Right lobe of liver (tissue), 6 donors: ENCODE measurements around the gene PHYH. TPM values are rescaled to one million over a fixed set of nuclear protein-coding genes. Genes with fewer than 3 reads are reported as not detected.

ENCODE experiments used
- ATAC-seq, 4 donors: fragments of 200-7000 bp; cut with Tn5 transposase; one replicate each; pipeline ENCODE4 v1.9.1; 2020; ENCODE audit warnings: mild to moderate bottlenecking in 4 of 4, moderate library complexity in 4 of 4
- DNase-seq, 3 donors: peaks; one replicate each; pipeline ENCODE4 v3.0.0-alpha.2; 2020
- H3K27ac ChIP-seq, 3 donors: fragments of 200-600 bp; one replicate each; pipeline ENCODE4 v1.8.0; 2022
- H3K27me3 ChIP-seq, 2 donors: fragments of 200-600 bp; one replicate each; pipeline ENCODE4 v1.8.0; 2022
- H3K36me3 ChIP-seq, 4 donors: fragments of 200-600 bp; sonication (generic) in 1 of 4; one replicate each; pipeline versions ENCODE4 v1.5.1 to v1.8.0; 2017 to 2022; ENCODE audit warnings: control low read depth in 1 of 4
- H3K4me1 ChIP-seq, 4 donors: fragments of 200-600 bp; sonication (generic) in 1 of 4; one replicate each; pipeline versions ENCODE4 v1.5.1 to v1.8.0; 2017 to 2022; ENCODE audit warnings: control low read depth in 1 of 4
- H3K4me3 ChIP-seq, 3 donors: fragments of 200-600 bp; one replicate each; pipeline ENCODE4 v1.8.0; 2022
- H3K9me3 ChIP-seq, 4 donors: fragments of 200-600 bp; sonication (generic) in 1 of 4; one replicate each; pipeline versions ENCODE4 v1.5.1 to v1.8.0; 2017 to 2022; ENCODE audit warnings: control low read depth in 1 of 4
- CTCF ChIP-seq, 4 donors: fragments of 200-600 bp in 3 of 4; fragments of 450-650 bp in 1 of 4; IDR thresholded peaks; one replicate each; pipeline versions ENCODE4 v1.5.1 to v1.8.0; 2016 to 2022; ENCODE audit warnings: antibody characterized with exemption in 4 of 4, mild to moderate bottlenecking in 2 of 4
- POLR2A ChIP-seq: fragments of 450-650 bp; IDR thresholded peaks from one replicate; pipeline ENCODE4 v1.6.1; 2017; ENCODE audit warnings: antibody characterized with exemption, mild to moderate bottlenecking
- WGBS: methylation state at CpG from one replicate; pipeline ENCODE4 v1.1.6; 2018; ENCODE audit warnings: low coverage, low lambda C conversion rate; ENCODE audit not compliant: insufficient coverage; ENCODE audit errors: missing lambda C conversion rate; 5-methylcytosine and 5-hydroxymethylcytosine counted together
- intact Hi-C, 2 donors: fragments of 100-400 bp; cut with DNase I; formaldehyde crosslinking; loops; one replicate each; pipeline versions ENCODE4 v1.11.2 to v1.14.1; 2022
- long read RNA-seq: library from polyadenylated mRNA; unstranded; transcript quantifications from one replicate; pipeline ENCODE4 v2.0.0, GENCODE V29; 2019
- total RNA-seq, 6 experiments: library from RNA; depleted of rRNA in 2 of 6; stranded (reverse); fragments of >200 nt in 2 of 6; fragmentation: NEBNext Ultra II Directional in 3 of 6; extraction: Animal tissue kit (Norgen Biotek cat#: 25700) in 3 of 6; gene quantifications; one replicate each; pipeline versions ENCODE4 v1.1.0 to v1.2.4, GENCODE V29; 2016 to 2023
- donor health status: DM: no; HTN: yes; CAD: no.
- donor health status: DM: no; HTN: no; CAD: no.
- donor health status: DM: no; HTN: no; CAD: no.
- donor health status: DM: no; HTN: yes; CAD: no.
- donor health status: DM: no; HTN: yes; CAD: no.

Gene PHYH
- total RNA-seq: 100 to 1,000 TPM in 5 of 6 experiments, 10 to 100 TPM in 1; 76.8 to 204 (median 141) TPM
- long read RNA-seq, transcript PHYH-201 (9 exons, 1,577 nt): major isoform, 132 of 153 reads
- long read RNA-seq, partial matches to known transcripts: 6 of 153 reads
- long read RNA-seq, other reads (novel, unspliced or antisense): 14 of 153 reads

GRCh38 chr10:13299437-13300287 is at the start of gene PHYH:
Gene PHYH (minus strand): TSS chr10:13300064. CDS start chr10:13300042, 22 bp downstream.
- intact Hi-C loops: no loop called here
- peak; percentile 96 to 98 (median 98) for DNase-seq
- Histone ChIP-seq H3K4me3 (peak within 1 kb of the TSS; percentile 64 to 86 (median 75)), H3K27me3 (no peaks in the 10 kb centered on the region), H3K4me1 (peaks cover 0 to 9% (median 0%) of the 10 kb centered on the region in 4 donors), H3K36me3 (peaks cover 0 to 9% (median 2%) of the 10 kb centered on the region in 4 donors), H3K27ac (peak within 1 kb of the TSS; percentile 99 to 100 (median 100)), H3K9me3 (no peaks in the 10 kb centered on the region)
- WGBS: 0% methylated on average over 16 of the region's 88 CpGs
- TF ChIP-seq CTCF (IDR thresholded peaks at IDR 0.05) (no peak), POLR2A (peak; percentile 96)
- ATAC-seq: peak; percentile 78 to 89 (median 84)

DNA sequence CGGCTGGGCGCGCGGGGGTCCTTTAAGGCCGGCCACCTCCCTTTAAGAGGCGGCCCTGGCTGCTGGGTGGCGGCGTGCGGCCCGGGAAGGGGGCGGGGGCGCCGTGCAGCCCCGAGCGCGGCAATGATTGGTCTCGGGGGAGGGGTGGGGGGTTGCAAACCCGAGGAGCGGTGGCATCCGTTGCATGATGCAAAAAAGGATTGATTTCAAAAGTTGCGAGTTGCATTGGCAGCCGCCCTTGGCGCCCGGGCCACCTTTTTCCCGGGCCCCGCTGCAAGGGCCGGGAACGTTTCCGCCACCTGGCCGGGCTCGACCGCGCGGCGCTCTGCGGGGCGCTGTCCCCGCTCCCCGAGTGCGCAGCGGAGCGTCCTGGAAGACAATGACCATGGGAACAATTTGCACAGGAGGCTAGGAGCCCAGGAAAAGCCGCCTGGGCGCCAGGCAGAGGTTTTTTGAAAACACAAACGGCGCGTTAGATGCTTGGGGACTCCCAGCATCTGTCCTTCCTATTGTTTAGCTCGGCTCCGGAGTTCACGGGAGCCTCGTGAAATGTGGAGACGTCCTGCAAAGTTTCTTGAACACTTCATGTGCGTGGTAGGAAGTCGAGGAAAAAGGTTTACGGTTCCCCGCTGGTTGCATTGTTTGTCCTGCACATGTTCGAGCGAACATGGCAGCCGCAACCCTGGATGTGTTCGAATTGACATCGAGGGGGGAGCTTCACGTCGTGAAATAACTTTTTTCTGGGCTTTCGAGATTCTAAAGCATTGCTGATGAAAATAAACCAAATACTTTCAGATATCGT is 48.6 kb upstream of the PHYH start, which contains the start of gene SEPHS1:
Gene SEPHS1 (minus strand): TSS at position 78 of the 802 bp plus-strand sequence. CDS start 3,343 bp downstream, outside the sequence.
- DNase-seq (peak; percentile 82 to 94 (median 91)), ATAC-seq (peak; percentile 70 to 89 (median 86))
- Histone ChIP-seq H3K27me3 (no peaks in the 10 kb centered on the region), H3K9me3 (no peaks in the 10 kb centered on the region), H3K36me3 (no peaks in the 10 kb centered on the region), H3K27ac (peak within 1 kb of the TSS; percentile 88 to 95 (median 95)), H3K4me1 (peaks cover 0 to 19% (median 3%) of the 10 kb centered on the region in 4 donors), H3K4me3 (peak within 1 kb of the TSS; percentile 76 to 85 (median 83))
- intact Hi-C loops: no loop called here
- 0% methylated on average over 20 of the region's 65 CpGs for WGBS
- TF ChIP-seq CTCF (IDR thresholded peaks at IDR 0.05) (peak in 1 of 4 donors; percentile 18), POLR2A (peak; percentile 55)

- no peaks in the 10 kb centered on the region for H3K36me3 ChIP-seq
- 0% methylated on average over 14 of the region's 109 CpGs for WGBS
- H3K4me3 ChIP-seq: peak overlapping the region; percentile 54 to 76 (median 69)
- peaks cover 0 to 19% (median 3%) of the 10 kb centered on the region in 4 donors for H3K4me1 ChIP-seq
- ATAC-seq (peak; percentile 57 to 65 (median 62)), DNase-seq (peak; percentile 86 to 87 (median 86))
- H3K27ac ChIP-seq: peak overlapping the region; percentile 83 to 95 (median 88)
- H3K27me3 ChIP-seq: no peaks in the 10 kb centered on the region
- H3K9me3 ChIP-seq: no peaks in the 10 kb centered on the region
- peak; percentile 18 for TF ChIP-seq POLR2A
- TF ChIP-seq CTCF (IDR thresholded peaks at IDR 0.05): no peak
- intact Hi-C loops: no loop called here
These were observed 47.8 kb upstream of the PHYH start for GRCh38 chr10:13347500-13348156.

DNA sequence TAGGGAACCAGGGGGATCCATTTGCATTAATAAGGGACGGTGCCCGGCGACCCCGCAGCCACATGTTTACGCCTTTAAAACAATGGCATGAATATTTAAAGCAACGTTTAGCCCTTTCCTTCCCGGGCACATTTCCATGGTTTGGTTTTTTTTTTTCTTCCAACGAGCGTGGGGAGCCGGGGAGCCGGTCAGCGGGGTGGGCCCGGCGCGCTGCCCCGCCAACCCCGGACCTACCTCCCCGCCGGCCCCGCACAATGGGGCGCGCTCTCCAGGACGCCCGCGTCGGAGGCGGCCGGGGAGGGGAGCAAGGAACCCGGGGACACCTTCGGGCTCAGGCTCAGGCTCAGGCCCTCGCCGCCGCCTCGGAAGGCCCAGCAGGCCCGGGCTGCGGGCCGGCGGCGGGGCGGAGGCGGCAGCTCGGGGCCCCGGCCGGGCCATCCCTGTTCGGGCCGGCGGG is 47.2 kb upstream of the PHYH start:
- no peaks in the 10 kb centered on the region for H3K36me3 ChIP-seq
- TF ChIP-seq POLR2A (no peak), CTCF (IDR thresholded peaks at IDR 0.05) (no peak)
- peak overlapping the region; percentile 54 to 76 (median 69) for H3K4me3 ChIP-seq
- WGBS: 2% methylated on average over 28 of the region's 47 CpGs
- no peaks in the 10 kb centered on the region for H3K9me3 ChIP-seq
- peaks cover 0 to 19% (median 3%) of the 10 kb centered on the region in 4 donors for H3K4me1 ChIP-seq
- intact Hi-C loops: no loop called here
- peak; percentile 9 to 13 (median 11) for ATAC-seq
- peak in 2 of 3 donors; percentile 33 to 49 for DNase-seq
- H3K27ac ChIP-seq: peak overlapping the region; percentile 83 to 95 (median 88)
- no peaks in the 10 kb centered on the region for H3K27me3 ChIP-seq
